Fibroblast of lung (primary cell): Measurements from ENCODE around the gene JDP2.

Experiments
- CTCF ChIP-seq, 2 donors: IDR thresholded peaks in 1 of 2; conservative IDR thresholded peaks in 1 of 2; 1 replicate in 1 of 2; 2 replicates in 1 of 2; pipeline ENCODE4 v1.5.1; 2011 to 2012; ENCODE audit warnings: low read length in 2 of 2, control low read depth in 1 of 2, inconsistent platforms in 1 of 2, low read depth in 1 of 2, mild to moderate bottlenecking in 1 of 2
- EZH2 ChIP-seq: IDR thresholded peaks from 2 replicates; pipeline ENCODE4 v1.5.1; 2012; ENCODE audit warnings: low read length, control low read depth, mild to moderate bottlenecking; ENCODE audit errors: missing control alignments

- no peak for TF ChIP-seq EZH2
- no peak for TF ChIP-seq CTCF (conservative IDR thresholded peaks at IDR 0.05 in 1 of 2, IDR thresholded peaks at IDR 0.05 in 1 of 2; ENCODE audit: low read depth in 1 of 2, low read length in 2 of 2)
Observed at GRCh38 chr14:75417674-75418073, 10.1 kb upstream of the JDP2 start.
